CD4-positive, alpha-beta T cell (primary cell): Measurements from ENCODE around the gene VAT1L. TPM values are rescaled to one million over a fixed set of nuclear protein-coding genes. Genes with fewer than 3 reads are reported as not detected.

ENCODE experiments used
- ATAC-seq: fragments of 200-7000 bp; cut with Tn5 transposase; one replicate; pipeline ENCODE4 v1.10.0; 2022; ENCODE audit warnings: mild to moderate bottlenecking; ENCODE audit not compliant: poor library complexity
- CTCF ChIA-PET: fragments of 350-600 bp; sonication (Branson Sonifier 250); formaldehyde crosslinking; loops from one replicate; lab custom pipeline; 2021; ENCODE audit warnings: antibody characterized with exemption, inconsistent platforms; lab: Charles Lee
- POLR2A ChIA-PET: fragments of 350-600 bp; sonication (Branson Sonifier 250); formaldehyde crosslinking; loops from one replicate; lab custom pipeline; 2021; ENCODE audit warnings: antibody characterized with exemption, inconsistent platforms; lab: Charles Lee
- DNase-seq, 14 experiments: peaks; one replicate each; pipeline ENCODE4 v3.0.0-alpha.2; 2013 to 2020; ENCODE audit warnings: mixed read lengths in 2 of 14
- H3K27ac ChIP-seq, 2 donors: one replicate each; pipeline versions ENCODE4 v1.5.1 to v1.7.0; 2013; ENCODE audit warnings: low read length in 2 of 2, low read depth in 1 of 2, mild to moderate bottlenecking in 1 of 2
- H3K27me3 ChIP-seq, 2 experiments: 1 replicate in 1 of 2; 2 replicates in 1 of 2; pipeline versions ENCODE4 v1.6.1 to v1.7.0; 2013; ENCODE audit warnings: low read length in 2 of 2, control low read depth in 1 of 2, mild to moderate bottlenecking in 1 of 2, moderate library complexity in 1 of 2; ENCODE audit not compliant: insufficient read depth in 2 of 2, control insufficient read depth in 1 of 2
- H3K36me3 ChIP-seq: one replicate; pipeline ENCODE4 v1.6.1; 2013; ENCODE audit warnings: low read length, control low read depth; ENCODE audit not compliant: insufficient read depth
- H3K4me1 ChIP-seq: one replicate; pipeline ENCODE4 v1.6.1; 2013; ENCODE audit warnings: low read length, control low read depth; ENCODE audit not compliant: insufficient read depth
- H3K4me3 ChIP-seq: one replicate; pipeline ENCODE4 v1.5.1; 2013; ENCODE audit warnings: mild to moderate bottlenecking, low read length, moderate library complexity
- H3K9me3 ChIP-seq, 2 experiments: 1 replicate in 1 of 2; 2 replicates in 1 of 2; pipeline versions ENCODE4 v1.6.1 to v1.7.0; 2013; ENCODE audit warnings: low read length in 2 of 2, mild to moderate bottlenecking in 2 of 2, control low read depth in 1 of 2, moderate library complexity in 1 of 2; ENCODE audit not compliant: control insufficient read depth in 1 of 2, insufficient read depth in 1 of 2
- H3K27ac Mint-ChIP-seq: one replicate; pipeline ENCODE4 v1.8.0; 2020; ENCODE audit warnings: mixed read lengths
- H3K27me3 Mint-ChIP-seq: one replicate; pipeline ENCODE4 v1.8.0; 2021; ENCODE audit warnings: mixed read lengths
- H3K36me3 Mint-ChIP-seq: one replicate; pipeline ENCODE4 v1.8.0; 2021; ENCODE audit warnings: low read depth, mixed read lengths
- H3K4me1 Mint-ChIP-seq: one replicate; pipeline ENCODE4 v1.8.0; 2021; ENCODE audit warnings: low read depth, mixed read lengths
- H3K4me3 Mint-ChIP-seq: one replicate; pipeline ENCODE4 v1.8.0; 2020; ENCODE audit warnings: mild to moderate bottlenecking, mixed read lengths
- H3K9me3 Mint-ChIP-seq: one replicate; pipeline ENCODE4 v1.8.0; 2020; ENCODE audit warnings: mixed read lengths
- CTCF ChIP-seq: fragments of 200-600 bp; IDR thresholded peaks from one replicate; pipeline ENCODE4 v1.8.0; 2022; ENCODE audit warnings: antibody characterized with exemption, mild to moderate bottlenecking
- intact Hi-C, 2 experiments: fragments of 100-400 bp; cut with DNase I in 1 of 2; cut with micrococcal nuclease in 1 of 2; formaldehyde crosslinking; loops; one replicate each; pipeline versions ENCODE4 v1.15.1 to v1.9.0; 2023 to 2025; cut with DNase I, micrococcal nuclease
- total RNA-seq, 174 experiments: library from RNA in 2 of 174; stranded (reverse) in 2 of 174; gene quantifications; one replicate each; pipeline ENCODE4 v1.2.3 and lab custom pipeline; 2021 to 2026

Gene VAT1L
- total RNA-seq, 2 experiments from 2014 or later = not detected

- ATAC-seq (no peak), DNase-seq (no peak)
- Mint-ChIP-seq H3K4me3 (no peak overlapping the region), H3K36me3 (no peaks in the 10 kb centered on the region), H3K9me3 (peaks cover 3% of the 10 kb centered on the region), H3K27me3 (peaks cover 4% of the 10 kb centered on the region), H3K27ac (no peak overlapping the region), H3K4me1 (no peaks in the 10 kb centered on the region)
- Histone ChIP-seq H3K27ac (no peak overlapping the region), H3K4me3 (no peak overlapping the region), H3K9me3 (peaks cover 0 to 5% of the 10 kb centered on the region in 2 experiments), H3K36me3 (no peaks in the 10 kb centered on the region), H3K27me3 (peaks cover 0 to 11% of the 10 kb centered on the region in 2 experiments), H3K4me1 (no peaks in the 10 kb centered on the region)
- TF ChIP-seq CTCF = no peak
- intact Hi-C loops = no loop called here
- ChIA-PET POLR2A (no interaction called here), CTCF (no interaction called here)
These were observed 151.6 kb downstream of the VAT1L start for GRCh38 chr16:77939968-77940367.

GRCh38 chr16:77943801-77944200 is 155.4 kb downstream of the VAT1L start:
- no peaks in the 10 kb centered on the region for H3K4me1 ChIP-seq
- intact Hi-C loops = no loop called here
- no peak for ATAC-seq
- ChIA-PET CTCF (no interaction called here), POLR2A (no interaction called here)
- DNase-seq = no peak
- Mint-ChIP-seq H3K4me1 (no peaks in the 10 kb centered on the region), H3K36me3 (no peaks in the 10 kb centered on the region), H3K4me3 (no peak overlapping the region), H3K27me3 (peaks cover 20% of the 10 kb centered on the region), H3K9me3 (peaks cover 3% of the 10 kb centered on the region), H3K27ac (no peak overlapping the region)
- no peak for TF ChIP-seq CTCF
- H3K36me3 ChIP-seq = no peaks in the 10 kb centered on the region
- H3K9me3 ChIP-seq = peaks cover 0 to 5% of the 10 kb centered on the region in 2 experiments
- H3K27ac ChIP-seq = no peak overlapping the region
- no peak overlapping the region for H3K4me3 ChIP-seq
- H3K27me3 ChIP-seq = peaks cover 2 to 15% of the 10 kb centered on the region in 2 experiments

- ChIA-PET CTCF (interaction anchor here (0.6 kb wide), 1 partner anchor 682 kb away, joined by 3 read pairs; no protein-coding TSS in a partner anchor), POLR2A (no interaction called here)
- Histone ChIP-seq H3K4me1 (no peaks in the 10 kb centered on the region), H3K4me3 (no peak overlapping the region), H3K27me3 (peaks cover 2 to 23% of the 10 kb centered on the region in 2 experiments), H3K36me3 (no peaks in the 10 kb centered on the region), H3K9me3 (peaks cover 0 to 5% of the 10 kb centered on the region in 2 experiments), H3K27ac (no peak overlapping the region)
- no peaks in the 10 kb centered on the region for H3K36me3 Mint-ChIP-seq
- H3K4me3 Mint-ChIP-seq = no peak overlapping the region
- DNase-seq (no peak), ATAC-seq (no peak)
- peaks cover 29% of the 10 kb centered on the region for H3K27me3 Mint-ChIP-seq
- H3K4me1 Mint-ChIP-seq = no peaks in the 10 kb centered on the region
- H3K27ac Mint-ChIP-seq = no peak overlapping the region
- peaks cover 3% of the 10 kb centered on the region for H3K9me3 Mint-ChIP-seq
- no peak for TF ChIP-seq CTCF
- intact Hi-C loops = no loop called here
These were observed 156.3 kb downstream of the VAT1L start for GRCh38 chr16:77944631-77945030.
